Measurements from ENCODE around the gene ARHGEF17. TPM values are rescaled to one million over a fixed set of nuclear protein-coding genes. Genes with fewer than 3 reads are reported as not detected.
A peak's percentile ranks its signal among the peaks of the same experiment; 100 is the strongest.

ARHGEF17 gene
- total and polyA plus RNA-seq, 2 experiments from 2014 or later: 15.3 to 23.5 TPM

- 14 to 17% methylated on average over 17 of the region's 17 CpGs for WGBS, 2 experiments (ENCODE audit: low coverage in 1 of 2, low lambda C conversion rate in 2 of 2, missing lambda C conversion rate in 2 of 2)
- no peaks in the 10 kb centered on the region for H3K79me2 ChIP-seq (ENCODE audit: insufficient read depth)
- no peak overlapping the region for H3K4me3 ChIP-seq
- 0 out of 2 replicates have a peak, but pooled peaks cover under 1% of the 10 kb centered on the region for H3F3A ChIP-seq (ENCODE audit: insufficient read depth)
- no peak for TF ChIP-seq EZH2phosphoT487 (IDR thresholded peaks at IDR 0.05; ENCODE audit: insufficient read depth, low read depth)
- no peak for TF ChIP-seq EZH2 (IDR thresholded peaks at IDR 0.05; ENCODE audit: insufficient read depth, poor library complexity, severe bottlenecking)
- H3K27ac ChIP-seq: peak overlapping the region; percentile 70
- H3K4me2 ChIP-seq (ENCODE audit: unreplicated experiment): peak overlapping the region; percentile 3
- H3K9ac ChIP-seq: peak overlapping the region; percentile 72
- H4K20me1 ChIP-seq (ENCODE audit: insufficient read depth): no peaks in the 10 kb centered on the region
- H3K4me1 ChIP-seq (ENCODE audit: insufficient read depth): peaks cover 11% of the 10 kb centered on the region
- in situ Hi-C loops (cut with MboI): loop anchor here (10.0 to 25.0 kb wide), 2 partner anchors 104 to 452 kb away; no protein-coding TSS in a partner anchor
- no peaks in the 10 kb centered on the region for H3K27me3 ChIP-seq (replicated peaks; ENCODE audit: insufficient read depth)
- peak; percentile 88 for DNase-seq
- peak overlapping the region; percentile 86 for H2AFZ ChIP-seq
- H3K36me3 ChIP-seq (ENCODE audit: low read depth): no peaks in the 10 kb centered on the region
- H3K9me3 ChIP-seq (ENCODE audit: low read depth): no peaks in the 10 kb centered on the region
- H3K9me2 ChIP-seq (ENCODE audit: insufficient read depth): no peaks in the 10 kb centered on the region
These were observed 19.0 kb upstream of the ARHGEF17 start for GRCh38 chr11:73288873-73289707.

- Histone ChIP-seq H3K36me3 (ENCODE audit: low read depth) (no peaks in the 10 kb centered on the region), H3K79me2 (ENCODE audit: insufficient read depth) (no peaks in the 10 kb centered on the region), H3K4me2 (ENCODE audit: unreplicated experiment) (no peak overlapping the region), H3K27ac (no peak overlapping the region), H3K4me1 (ENCODE audit: insufficient read depth) (peaks cover 18% of the 10 kb centered on the region), H4K20me1 (ENCODE audit: insufficient read depth) (no peaks in the 10 kb centered on the region), H2AFZ (no peak overlapping the region), H3K4me3 (no peak overlapping the region), H3K27me3 (replicated peaks; ENCODE audit: insufficient read depth) (no peaks in the 10 kb centered on the region), H3K9me3 (ENCODE audit: low read depth) (no peaks in the 10 kb centered on the region), H3F3A (ENCODE audit: insufficient read depth) (peaks cover 13% of the 10 kb centered on the region), H3K9ac (no peak overlapping the region), H3K9me2 (ENCODE audit: insufficient read depth) (no peaks in the 10 kb centered on the region)
- TF ChIP-seq EZH2phosphoT487 (IDR thresholded peaks at IDR 0.05; ENCODE audit: insufficient read depth, low read depth) (no peak), EZH2 (IDR thresholded peaks at IDR 0.05; ENCODE audit: insufficient read depth, poor library complexity, severe bottlenecking) (no peak)
- DNase-seq: no peak
- in situ Hi-C loops (cut with MboI): loop anchor here (25.0 kb wide), 1 partner anchor 453 kb away; no protein-coding TSS in a partner anchor
- WGBS, 2 experiments (ENCODE audit: low coverage in 1 of 2, low lambda C conversion rate in 2 of 2, missing lambda C conversion rate in 2 of 2): 86 to 89% methylated on average over 4 of the region's 4 CpGs
These were observed 17.5 kb upstream of the ARHGEF17 start for GRCh38 chr11:73290536-73290935.

DNA sequence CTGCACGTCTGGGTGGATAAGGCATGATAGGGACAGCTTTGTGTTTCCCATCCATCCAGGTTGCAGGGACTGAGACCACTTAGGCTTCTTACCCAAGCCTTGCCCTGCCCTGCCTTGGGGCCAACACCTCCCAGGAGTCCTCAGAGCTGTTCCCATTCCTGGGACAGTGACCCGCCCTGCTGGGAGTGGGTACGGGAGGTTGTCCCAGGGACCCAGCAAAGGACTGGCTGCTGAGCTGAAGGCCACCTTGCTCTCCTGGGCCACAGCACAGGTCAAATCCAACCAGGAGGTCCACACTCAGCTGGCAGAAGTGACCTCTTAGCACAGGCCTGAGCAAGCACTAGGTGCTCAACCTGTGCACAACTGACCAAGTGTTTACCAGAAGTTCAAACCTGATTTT lies 16.9 kb upstream of the ARHGEF17 start:
- Histone ChIP-seq H3K27ac (no peak overlapping the region), H3K4me2 (ENCODE audit: unreplicated experiment) (no peak overlapping the region), H4K20me1 (ENCODE audit: insufficient read depth) (no peaks in the 10 kb centered on the region), H3F3A (ENCODE audit: insufficient read depth) (peaks cover 17% of the 10 kb centered on the region), H3K9me2 (ENCODE audit: insufficient read depth) (no peaks in the 10 kb centered on the region), H3K79me2 (ENCODE audit: insufficient read depth) (no peaks in the 10 kb centered on the region), H3K9me3 (ENCODE audit: low read depth) (no peaks in the 10 kb centered on the region), H3K4me3 (no peak overlapping the region), H3K9ac (no peak overlapping the region), H3K36me3 (ENCODE audit: low read depth) (no peaks in the 10 kb centered on the region), H2AFZ (no peak overlapping the region), H3K4me1 (ENCODE audit: insufficient read depth) (peaks cover 22% of the 10 kb centered on the region), H3K27me3 (replicated peaks; ENCODE audit: insufficient read depth) (no peaks in the 10 kb centered on the region)
- in situ Hi-C loops (cut with MboI): loop anchor here (25.0 kb wide), 1 partner anchor 454 kb away; no protein-coding TSS in a partner anchor
- 84 to 94% methylated on average over 3 of the region's 3 CpGs for WGBS, 2 experiments (ENCODE audit: low coverage in 1 of 2, low lambda C conversion rate in 2 of 2, missing lambda C conversion rate in 2 of 2)
- DNase-seq: no peak
- TF ChIP-seq EZH2phosphoT487 (IDR thresholded peaks at IDR 0.05; ENCODE audit: insufficient read depth, low read depth): no peak

- in situ Hi-C loops (cut with MboI): loop anchor here (25.0 kb wide), 1 partner anchor 455 kb away; no protein-coding TSS in a partner anchor
- H3K9ac ChIP-seq: no peak overlapping the region
- no peaks in the 10 kb centered on the region for H3K9me3 ChIP-seq (ENCODE audit: low read depth)
- H2AFZ ChIP-seq: no peak overlapping the region
- no peak overlapping the region for H3K4me3 ChIP-seq
- H4K20me1 ChIP-seq (ENCODE audit: insufficient read depth): no peaks in the 10 kb centered on the region
- H3K4me1 ChIP-seq (ENCODE audit: insufficient read depth): peaks cover 22% of the 10 kb centered on the region
- H3K79me2 ChIP-seq (ENCODE audit: insufficient read depth): no peaks in the 10 kb centered on the region
- no peaks in the 10 kb centered on the region for H3K36me3 ChIP-seq (ENCODE audit: low read depth)
- DNase-seq: peak; percentile 42
- H3K27ac ChIP-seq: no peak overlapping the region
- H3F3A ChIP-seq (ENCODE audit: insufficient read depth): peaks cover 17% of the 10 kb centered on the region
- no peaks in the 10 kb centered on the region for H3K27me3 ChIP-seq (replicated peaks; ENCODE audit: insufficient read depth)
- TF ChIP-seq EZH2 (IDR thresholded peaks at IDR 0.05; ENCODE audit: insufficient read depth, poor library complexity, severe bottlenecking) (no peak), EZH2phosphoT487 (IDR thresholded peaks at IDR 0.05; ENCODE audit: insufficient read depth, low read depth) (no peak)
- WGBS, 2 experiments (ENCODE audit: low coverage in 1 of 2, low lambda C conversion rate in 2 of 2, missing lambda C conversion rate in 2 of 2): 82 to 86% methylated on average over 12 of the region's 12 CpGs
- no peaks in the 10 kb centered on the region for H3K9me2 ChIP-seq (ENCODE audit: insufficient read depth)
- H3K4me2 ChIP-seq (ENCODE audit: unreplicated experiment): no peak overlapping the region
These were observed 16.1 kb upstream of the ARHGEF17 start for GRCh38 chr11:73291781-73292524.

Measured in GM23248 (cell line).